Central memory CD8-positive, alpha-beta T cell (primary cell): Measurements from ENCODE around the gene NAA15.
"Not testable (repeated sequence)": the region's sequence is repeated elsewhere in the genome, so short reads cannot be mapped to it uniquely, and the experiment has no call there.

ENCODE experiments used
- ATAC-seq: fragments of 150-1000 bp; cut with Tn5 transposase; replicated peaks from 2 replicates; pipeline ENCODE4 v1.10.0; 2022; ENCODE audit warnings: mild to moderate bottlenecking, moderate FRiP score, moderate number of reproducible peaks; ENCODE audit not compliant: poor library complexity, severe bottlenecking; ENCODE audit errors: extremely low read depth
- DNase-seq, 2 donors: peaks; one replicate each; pipeline ENCODE4 v3.0.0; 2021; ENCODE audit warnings: low spot score in 2 of 2
- H3K27ac Mint-ChIP-seq: one replicate; pipeline ENCODE4 v1.8.0; 2022; ENCODE audit warnings: low read depth, mild to moderate bottlenecking, moderate library complexity, mixed read lengths
- H3K27me3 Mint-ChIP-seq: one replicate; pipeline ENCODE4 v1.8.0; 2022; ENCODE audit warnings: mixed read lengths
- H3K36me3 Mint-ChIP-seq: one replicate; pipeline ENCODE4 v1.8.0; 2022; ENCODE audit warnings: mild to moderate bottlenecking, moderate library complexity, mixed read lengths; ENCODE audit not compliant: insufficient read depth
- H3K4me1 Mint-ChIP-seq: one replicate; pipeline ENCODE4 v1.8.0; 2022; ENCODE audit warnings: mixed read lengths
- H3K4me3 Mint-ChIP-seq: one replicate; pipeline ENCODE4 v1.8.0; 2022; ENCODE audit warnings: mild to moderate bottlenecking, moderate library complexity, mixed read lengths
- H3K9me3 Mint-ChIP-seq: one replicate; pipeline ENCODE4 v1.8.0; 2022; ENCODE audit warnings: mixed read lengths

NAA15 gene

DNA sequence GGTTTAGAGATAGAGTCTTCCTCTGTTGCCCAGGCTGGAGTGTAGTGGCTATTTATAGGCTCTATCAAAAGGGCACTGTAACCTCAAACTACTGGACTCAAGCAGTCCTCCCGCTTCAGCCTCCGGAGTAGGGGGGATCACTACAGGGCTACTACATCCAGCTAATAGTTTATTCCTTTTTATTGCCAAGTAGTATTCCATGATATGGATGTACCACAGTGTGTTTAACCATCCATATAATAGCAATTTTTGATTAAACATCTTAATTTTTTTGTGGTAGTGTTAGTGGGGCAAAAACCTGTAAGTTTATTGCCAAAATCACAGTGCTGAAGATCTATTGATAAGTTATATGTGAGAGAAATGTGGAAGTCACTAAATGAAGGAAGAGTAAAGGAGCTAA lies 3.6 kb downstream of the NAA15 start:
- H3K4me3 Mint-ChIP-seq: no peak overlapping the region

DNA sequence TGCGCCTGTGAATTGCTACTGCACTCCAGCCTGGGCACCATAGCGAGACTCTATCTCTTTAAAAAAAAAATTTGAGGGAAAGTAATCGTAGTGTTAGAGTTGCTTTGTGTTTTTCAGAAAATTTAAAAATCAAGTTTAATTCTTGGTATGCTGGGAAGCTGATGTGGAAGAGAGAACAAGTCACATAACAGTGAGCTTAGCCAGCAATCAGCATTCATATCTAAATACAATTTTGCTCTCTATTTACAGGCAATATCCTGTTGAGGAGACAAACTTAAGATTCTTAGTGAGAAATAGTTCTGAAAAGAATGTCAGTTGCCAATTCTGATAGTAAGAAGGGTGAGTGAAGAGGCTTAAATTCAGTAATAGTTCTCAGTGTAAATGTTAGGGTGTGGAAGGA lies 10.6 kb downstream of the NAA15 start:
- H3K4me3 Mint-ChIP-seq: no peak overlapping the region
- ATAC-seq (no peak), DNase-seq (no peak)
- no peaks in the 10 kb centered on the region for H3K9me3 Mint-ChIP-seq
- H3K27ac Mint-ChIP-seq: peak overlapping the region; percentile 68
- peaks cover 7% of the 10 kb centered on the region for H3K36me3 Mint-ChIP-seq
- peaks cover 69% of the 10 kb centered on the region for H3K4me1 Mint-ChIP-seq
- no peaks in the 10 kb centered on the region for H3K27me3 Mint-ChIP-seq

More for the DNA sequence above, 3.6 kb downstream of the NAA15 start:
- Mint-ChIP-seq H3K9me3 (no peaks in the 10 kb centered on the region), H3K27ac (no peak overlapping the region), H3K36me3 (peaks cover 24% of the 10 kb centered on the region), H3K4me1 (peaks cover 64% of the 10 kb centered on the region), H3K27me3 (no peaks in the 10 kb centered on the region)
- ATAC-seq: no peak
- DNase-seq: no peak

DNA sequence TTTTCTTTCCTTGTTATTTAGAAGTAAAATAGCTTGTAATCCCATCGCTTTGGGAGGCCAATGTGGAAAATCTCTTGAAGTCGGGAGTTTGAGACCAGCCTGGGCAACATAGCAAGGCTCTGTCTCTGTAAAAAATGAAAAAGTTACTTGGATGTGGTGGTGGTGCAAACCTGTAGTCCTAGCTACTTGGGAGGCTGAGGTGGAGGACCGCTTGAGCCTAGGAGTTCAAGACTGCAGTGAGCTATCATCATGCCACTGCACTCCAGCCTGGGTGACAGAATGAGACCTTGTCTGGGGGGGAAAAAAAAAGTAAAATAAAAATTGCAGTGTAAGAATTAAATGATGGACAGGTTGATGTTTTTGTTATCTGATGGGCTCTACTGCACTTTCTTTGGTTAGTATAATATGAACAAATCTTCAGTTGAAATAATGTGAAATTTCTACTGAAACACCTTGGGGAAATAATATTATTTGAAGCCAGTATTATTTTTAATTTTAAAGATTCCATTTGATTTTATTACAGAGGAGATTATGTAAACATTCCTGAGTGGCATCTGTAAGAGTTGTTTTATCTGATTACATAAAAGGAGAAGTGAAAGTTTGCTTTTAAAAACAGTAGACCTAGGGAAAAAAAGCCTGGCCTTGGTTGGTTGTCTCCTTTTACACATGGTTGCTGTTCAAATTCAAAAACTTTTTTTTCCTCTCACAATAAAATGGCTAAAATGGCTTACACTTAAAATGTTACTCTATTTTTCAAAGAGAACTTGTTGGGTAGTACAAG lies 11.4 kb downstream of the NAA15 start:
- Mint-ChIP-seq H3K36me3 (peaks cover 4% of the 10 kb centered on the region), H3K4me1 (peaks cover 66% of the 10 kb centered on the region), H3K9me3 (no peaks in the 10 kb centered on the region), H3K27ac (peak overlapping the region; percentile 90), H3K4me3 (no peak overlapping the region), H3K27me3 (no peaks in the 10 kb centered on the region)
- DNase-seq: no peak
- ATAC-seq: no peak

DNA sequence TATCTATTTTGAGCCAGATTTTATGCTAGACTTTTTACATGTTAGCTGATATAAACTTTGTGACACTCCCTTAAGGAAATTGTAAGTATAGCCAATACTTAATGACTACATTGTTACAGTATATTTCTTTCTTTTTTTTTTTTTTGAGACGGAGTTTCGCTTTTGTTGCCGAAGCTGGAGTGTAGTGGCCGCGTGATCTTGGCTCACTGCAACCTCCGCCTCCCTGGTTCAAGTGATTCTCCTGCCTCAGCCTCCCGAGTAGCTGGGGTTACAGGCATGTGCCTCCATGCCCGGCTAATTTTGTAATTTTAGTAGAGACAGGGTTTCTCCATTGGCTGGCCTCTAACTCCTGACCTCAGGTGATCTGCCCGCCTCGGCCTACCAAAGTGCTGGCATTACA lies 12.1 kb downstream of the NAA15 start:
- Mint-ChIP-seq H3K27ac (peak overlapping the region; percentile 90), H3K4me3 (peak overlapping the region; percentile 15), H3K4me1 (peaks cover 63% of the 10 kb centered on the region)
- not testable (repeated sequence) for H3K36me3 Mint-ChIP-seq, H3K27me3 Mint-ChIP-seq, DNase-seq, H3K9me3 Mint-ChIP-seq, ATAC-seq

DNA sequence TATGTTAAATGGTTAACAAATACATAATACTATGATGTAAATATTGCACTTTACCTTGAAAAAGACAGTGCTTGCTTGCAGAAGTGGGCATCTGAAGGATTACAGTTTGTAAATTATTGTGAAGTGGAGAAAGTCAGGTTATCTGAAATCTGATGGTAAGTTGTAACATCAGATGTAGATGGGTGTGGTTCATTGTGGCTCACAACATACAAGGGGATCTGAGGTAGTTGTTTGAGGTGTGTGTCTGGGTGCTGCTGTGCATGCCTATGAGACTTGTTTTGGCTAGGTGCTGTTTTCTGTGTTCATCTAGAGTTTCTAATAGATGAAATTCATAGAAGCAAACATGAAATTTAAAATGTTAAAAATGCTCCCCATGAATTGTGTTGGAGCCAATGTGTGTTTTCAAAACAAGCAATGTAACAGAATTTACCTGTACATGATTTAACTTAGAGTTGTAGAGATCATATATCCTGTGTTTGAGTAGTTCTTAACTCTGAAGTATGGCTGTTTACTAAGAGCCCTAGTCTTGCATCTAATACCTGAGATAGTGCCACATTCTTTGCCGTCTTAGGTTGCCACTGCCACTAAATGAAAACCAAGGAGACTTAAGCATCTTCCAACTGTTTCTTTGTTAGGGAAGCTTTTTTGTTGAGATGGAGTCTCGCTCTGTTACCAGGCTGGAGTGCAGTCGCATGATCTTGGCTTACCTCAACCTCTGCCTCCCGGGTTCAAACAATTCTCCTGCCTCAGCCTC lies 12.9 kb downstream of the NAA15 start:
- Mint-ChIP-seq H3K4me3 (peak overlapping the region; percentile 15), H3K4me1 (peaks cover 60% of the 10 kb centered on the region)
- peak; percentile 87 for ATAC-seq

DNA sequence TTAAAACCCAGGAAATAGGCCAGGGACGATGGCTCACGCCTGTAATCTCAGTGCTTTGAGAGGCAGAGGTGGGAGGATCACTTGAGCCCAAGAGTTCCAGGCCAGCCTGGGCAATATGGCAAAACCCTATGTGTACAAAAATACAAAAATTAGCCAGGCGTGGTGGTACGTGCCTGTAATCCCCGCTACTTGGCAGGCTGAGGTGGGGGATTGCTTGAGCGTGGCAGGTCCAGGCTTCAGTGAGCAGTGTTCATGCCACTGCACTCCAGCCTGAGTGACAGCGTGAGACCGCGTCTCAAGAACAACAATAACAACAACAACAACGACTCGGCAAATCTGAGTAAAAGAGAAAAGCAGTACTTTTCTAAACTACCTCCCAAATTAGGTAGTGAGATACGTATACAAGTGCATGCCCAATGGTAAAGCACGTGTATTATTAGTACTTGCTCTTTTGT lies 13.9 kb downstream of the NAA15 start:
- DNase-seq (no peak), ATAC-seq (no peak)
- Mint-ChIP-seq H3K9me3 (no peaks in the 10 kb centered on the region), H3K36me3 (peaks cover 3% of the 10 kb centered on the region), H3K27ac (peak overlapping the region; percentile 90), H3K4me1 (peaks cover 66% of the 10 kb centered on the region), H3K27me3 (no peaks in the 10 kb centered on the region), H3K4me3 (peak overlapping the region; percentile 15)

More for the DNA sequence above, 12.9 kb downstream of the NAA15 start:
- Mint-ChIP-seq H3K27ac (peak overlapping the region; percentile 90), H3K9me3 (no peaks in the 10 kb centered on the region), H3K36me3 (peaks cover 4% of the 10 kb centered on the region), H3K27me3 (no peaks in the 10 kb centered on the region)
- no peak for DNase-seq

DNA sequence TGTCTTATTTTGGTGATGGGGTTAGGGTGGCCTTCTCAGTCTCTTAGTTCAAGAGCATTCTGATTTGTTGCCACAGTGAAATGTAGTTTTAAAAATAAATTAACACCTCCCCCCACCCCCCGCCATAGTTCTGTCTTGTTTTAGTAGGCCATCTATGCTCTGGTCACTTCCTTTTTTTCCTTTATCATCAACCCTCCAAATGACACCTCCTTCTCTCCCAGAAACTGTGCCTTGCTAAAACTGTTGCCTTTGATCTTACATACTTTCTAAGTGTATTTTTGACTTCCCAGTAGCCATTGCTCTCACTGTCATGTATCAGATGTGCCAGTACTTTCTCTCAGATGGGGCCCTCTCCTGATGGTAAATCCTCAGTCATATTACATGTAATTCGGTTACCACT lies 15.4 kb downstream of the NAA15 start:
- Mint-ChIP-seq H3K4me3 (peak overlapping the region; percentile 2), H3K36me3 (no peaks in the 10 kb centered on the region), H3K4me1 (peaks cover 64% of the 10 kb centered on the region), H3K27me3 (no peaks in the 10 kb centered on the region), H3K27ac (peak overlapping the region; percentile 90), H3K9me3 (no peaks in the 10 kb centered on the region)
- no peak for ATAC-seq
- DNase-seq: no peak

DNA sequence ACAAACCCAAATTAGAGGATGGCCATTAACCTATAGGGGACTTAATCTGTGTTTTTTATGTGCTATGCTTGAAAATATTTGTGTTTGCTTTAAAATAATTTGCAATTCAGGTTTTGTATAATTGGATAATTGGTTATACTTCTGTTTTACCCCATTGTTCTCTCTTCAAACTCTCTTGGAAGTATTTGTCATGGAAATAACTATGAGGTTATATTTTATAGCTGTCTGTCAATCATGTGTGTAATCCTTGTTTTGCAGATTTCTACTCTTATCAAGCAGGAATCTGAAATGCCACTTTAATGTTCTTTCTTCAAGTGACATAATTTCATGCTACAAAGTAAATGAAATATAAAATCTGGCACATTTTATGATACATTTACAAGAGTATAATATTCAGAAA lies 16.3 kb downstream of the NAA15 start:
- Mint-ChIP-seq H3K9me3 (no peaks in the 10 kb centered on the region), H3K27me3 (no peaks in the 10 kb centered on the region), H3K36me3 (no peaks in the 10 kb centered on the region), H3K27ac (no peak overlapping the region), H3K4me3 (no peak overlapping the region), H3K4me1 (peaks cover 66% of the 10 kb centered on the region)
- DNase-seq (no peak), ATAC-seq (no peak)

DNA sequence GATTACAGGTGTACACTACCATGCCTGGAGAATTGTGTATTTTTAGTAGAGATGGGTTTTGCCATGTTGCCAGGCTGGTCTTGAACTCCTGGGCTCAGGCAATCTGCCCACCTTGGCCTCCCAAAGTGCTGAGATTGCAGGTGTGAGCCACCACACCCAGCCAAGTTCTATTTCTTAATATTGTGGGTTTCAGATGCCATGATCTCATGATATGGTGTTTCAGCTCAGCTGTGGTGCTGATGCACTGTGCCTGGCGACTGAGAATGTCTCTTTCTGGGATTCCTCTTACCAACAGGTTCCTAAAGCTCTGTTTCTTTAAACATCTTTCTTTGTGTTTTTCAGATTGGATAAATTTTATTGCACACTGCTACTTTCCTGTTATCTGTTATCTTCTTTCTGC lies 18.3 kb downstream of the NAA15 start:
- H3K36me3 Mint-ChIP-seq: peaks cover 2% of the 10 kb centered on the region
- no peak overlapping the region for H3K27ac Mint-ChIP-seq
- H3K4me1 Mint-ChIP-seq: peaks cover 70% of the 10 kb centered on the region
- no peaks in the 10 kb centered on the region for H3K27me3 Mint-ChIP-seq
- no peak overlapping the region for H3K4me3 Mint-ChIP-seq
- DNase-seq (no peak), ATAC-seq (no peak)
- no peaks in the 10 kb centered on the region for H3K9me3 Mint-ChIP-seq

DNA sequence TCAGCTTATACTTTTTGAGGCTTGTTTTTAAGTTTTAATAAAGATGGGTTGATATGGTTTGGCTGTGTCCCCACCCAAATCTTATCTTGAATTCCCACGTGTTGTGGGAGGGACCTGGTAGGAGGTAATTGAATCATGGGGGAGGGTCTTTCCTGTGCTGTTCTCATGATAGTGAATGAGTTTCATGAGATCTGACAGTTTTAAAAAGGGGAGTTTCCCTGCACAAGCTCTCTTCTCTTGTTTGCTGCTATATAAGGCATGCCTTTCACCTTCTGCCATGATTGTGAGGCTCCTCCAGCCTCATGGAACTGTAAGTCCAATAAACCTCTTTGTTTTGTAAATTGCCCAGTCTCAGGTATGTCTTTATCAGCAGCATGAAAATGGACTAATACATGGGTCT lies 20.8 kb downstream of the NAA15 start:
- DNase-seq, H3K9me3 Mint-ChIP-seq, ATAC-seq, H3K4me3 Mint-ChIP-seq, H3K36me3 Mint-ChIP-seq, H3K27me3 Mint-ChIP-seq: not testable (repeated sequence)
- peaks cover 50% of the 10 kb centered on the region for H3K4me1 Mint-ChIP-seq
- peak overlapping the region; percentile 41 for H3K27ac Mint-ChIP-seq

DNA sequence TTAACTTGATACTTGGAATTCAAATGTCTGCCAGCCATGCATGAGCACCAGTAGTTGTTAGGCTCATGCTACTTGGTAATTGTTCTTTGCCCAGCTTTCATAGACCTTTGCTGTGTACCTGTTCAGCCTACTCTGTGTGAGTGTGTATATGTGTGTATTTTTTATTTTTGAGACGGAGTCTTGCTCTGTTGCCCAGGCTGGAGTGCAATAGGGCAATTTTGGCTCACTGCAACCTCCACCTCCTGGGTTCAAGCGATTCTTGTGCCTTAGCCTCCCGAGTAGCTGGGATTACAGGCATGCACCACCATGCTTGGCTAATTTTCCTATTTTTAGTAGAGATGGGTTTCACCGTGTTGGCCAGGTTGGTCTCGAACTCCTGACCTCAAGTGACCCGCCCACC lies 21.2 kb downstream of the NAA15 start:
- H3K9me3 Mint-ChIP-seq, H3K27me3 Mint-ChIP-seq, DNase-seq, H3K27ac Mint-ChIP-seq, H3K36me3 Mint-ChIP-seq, H3K4me3 Mint-ChIP-seq, ATAC-seq: not testable (repeated sequence)
- peaks cover 46% of the 10 kb centered on the region for H3K4me1 Mint-ChIP-seq

DNA sequence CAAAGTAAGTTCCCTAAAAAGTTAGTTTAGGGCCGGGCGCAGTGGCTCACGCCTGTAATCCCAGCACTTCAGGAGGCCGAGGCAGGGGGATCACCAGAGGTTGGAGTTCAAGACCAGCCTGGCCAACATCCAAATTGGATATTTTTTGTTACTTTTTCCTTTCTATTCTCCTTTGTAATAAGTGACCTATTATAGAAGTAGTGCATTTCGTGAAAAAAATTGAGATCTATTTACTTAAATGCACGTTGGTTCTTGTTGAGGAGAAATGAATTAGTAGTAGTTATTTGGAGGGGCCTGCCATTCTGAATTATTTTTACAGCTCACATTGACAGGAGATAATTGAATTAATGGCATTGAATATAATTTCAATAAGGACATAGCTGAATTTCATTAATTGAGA lies 23.3 kb downstream of the NAA15 start:
- no peak for DNase-seq
- H3K36me3 Mint-ChIP-seq: peaks cover 13% of the 10 kb centered on the region
- no peaks in the 10 kb centered on the region for H3K27me3 Mint-ChIP-seq
- peak overlapping the region; percentile 73 for H3K27ac Mint-ChIP-seq
- no peak overlapping the region for H3K4me3 Mint-ChIP-seq
- ATAC-seq: no peak
- no peaks in the 10 kb centered on the region for H3K9me3 Mint-ChIP-seq
- peaks cover 48% of the 10 kb centered on the region for H3K4me1 Mint-ChIP-seq

DNA sequence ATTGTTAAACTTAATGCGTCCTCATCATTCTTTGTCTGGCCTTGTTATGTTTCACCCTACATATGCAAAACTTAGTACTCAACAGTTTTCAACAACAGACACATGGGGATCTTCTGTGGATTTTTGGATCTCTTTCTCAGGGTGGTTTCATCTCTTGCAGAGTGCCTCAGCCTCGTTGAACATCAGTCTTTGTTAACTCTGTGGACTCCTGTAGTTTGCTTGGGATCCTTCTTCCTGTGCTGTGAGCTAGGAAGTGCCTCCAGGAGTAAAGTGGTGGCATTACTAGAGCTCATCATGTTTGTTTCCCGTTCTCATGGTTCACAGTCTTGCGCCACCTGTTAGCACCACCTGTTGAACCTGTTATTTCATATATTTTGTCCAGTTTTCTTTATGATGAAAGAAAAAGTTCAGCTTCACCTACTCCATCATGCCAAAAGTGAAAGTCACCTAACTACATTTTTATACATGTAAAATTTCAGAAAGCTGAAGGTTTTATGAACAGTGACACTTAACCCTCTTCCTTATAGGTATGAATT lies 28.4 kb downstream of the NAA15 start:
- H3K4me1 Mint-ChIP-seq: peaks cover 30% of the 10 kb centered on the region
- H3K4me3 Mint-ChIP-seq: no peak overlapping the region
- peaks cover 21% of the 10 kb centered on the region for H3K36me3 Mint-ChIP-seq
- DNase-seq: no peak
- no peak for ATAC-seq
- no peaks in the 10 kb centered on the region for H3K9me3 Mint-ChIP-seq
- no peak overlapping the region for H3K27ac Mint-ChIP-seq
- H3K27me3 Mint-ChIP-seq: no peaks in the 10 kb centered on the region
